Prostate gland (tissue), 2 donors: ENCODE measurements around the gene CST3. TPM values are rescaled to one million over a fixed set of nuclear protein-coding genes. Genes with fewer than 3 reads are reported as not detected.

Experiments used
- DNase-seq: peaks from one replicate; pipeline ENCODE4 v3.0.0-alpha.2; 2019; ENCODE audit warnings: low spot score
- H3K27ac ChIP-seq, 2 donors: fragments of 200-600 bp; sonication (generic); 2 replicates each; pipeline ENCODE4 v1.5.1; 2017 to 2019
- H3K27me3 ChIP-seq: fragments of 200-600 bp; sonication (generic); replicated peaks from 2 replicates; pipeline ENCODE4 v1.5.1; 2019; ENCODE audit not compliant: insufficient read depth
- H3K36me3 ChIP-seq, 2 donors: fragments of 200-600 bp; sonication (generic); 1 replicate in 1 of 2; 2 replicates in 1 of 2; pipeline versions ENCODE4 v1.5.1 to v1.8.1; 2017 to 2019
- H3K4me1 ChIP-seq: fragments of 200-600 bp; sonication (generic); replicated peaks from 2 replicates; pipeline ENCODE4 v1.5.1; 2019
- H3K4me3 ChIP-seq, 2 donors: fragments of 200-600 bp; sonication (generic); 2 replicates each; pipeline ENCODE4 v1.5.1; 2017 to 2019
- H3K9me3 ChIP-seq: fragments of 200-600 bp; sonication (generic); 2 replicates; pipeline ENCODE4 v1.5.1; 2017
- POLR2A ChIP-seq: fragments of 450-650 bp; IDR thresholded peaks from one replicate; pipeline ENCODE4 v1.6.1; 2016; ENCODE audit warnings: antibody characterized with exemption, mild to moderate bottlenecking
- POLR2AphosphoS5 ChIP-seq: sonication (generic); formaldehyde crosslinking; IDR thresholded peaks from one replicate; pipeline ENCODE4 v1.6.1; 2017; ENCODE audit warnings: antibody characterized with exemption
- WGBS: methylation state at CpG from one replicate; pipeline ENCODE4 v1.1.5; 2018; 5-methylcytosine and 5-hydroxymethylcytosine counted together
- intact Hi-C: fragments of 100-400 bp; cut with DNase I; formaldehyde crosslinking; loops from one replicate; pipeline ENCODE4 v1.14.2; 2022
- total RNA-seq, 2 donors: library from RNA; depleted of rRNA; stranded (reverse); fragments of >200 nt; gene quantifications; one replicate each; pipeline ENCODE4 v1.1.0, GENCODE V29; 2016
- TF ChIP-seq, protein P1 (sequence below), 4 experiments: fragments of 200-600 bp in 2 of 4; fragments of 450-650 bp in 2 of 4; sonication (generic) in 2 of 4; IDR thresholded peaks; 1 replicate in 3 of 4; 2 replicates in 1 of 4; pipeline ENCODE4 v1.5.1; 2016 to 2019; ENCODE audit warnings: antibody characterized with exemption in 4 of 4, mild to moderate bottlenecking in 2 of 4, moderate library complexity in 2 of 4

CST3 gene
- total RNA-seq, 2 donors from 2014 or later: 1,170 to 3,384 TPM

DNA sequence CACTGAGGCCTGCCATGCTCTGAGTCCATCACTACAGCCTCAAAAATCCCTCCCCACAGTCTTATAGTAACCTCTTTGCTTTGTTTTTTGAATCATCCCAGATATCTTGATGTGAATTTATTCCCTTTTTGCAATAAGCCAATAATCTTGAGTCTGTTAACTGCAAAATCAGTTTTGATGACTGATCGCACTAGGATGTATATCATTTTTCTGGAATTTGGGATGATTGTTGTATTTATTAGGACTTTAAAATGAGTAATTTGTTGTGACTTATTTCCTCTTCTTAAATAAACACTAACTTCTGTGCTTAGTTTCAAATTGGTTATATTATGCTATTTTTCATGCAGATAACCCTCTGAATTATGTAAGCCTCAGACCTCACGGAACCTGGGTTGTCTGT, 45.5 kb upstream of the CST3 start:
- H3K27ac ChIP-seq: no peak overlapping the region
- H3K27me3 ChIP-seq: no peaks in the 10 kb centered on the region
- intact Hi-C loops: no loop called here
- no peak for DNase-seq
- WGBS: 96% methylated on average over 2 of the region's 2 CpGs
- H3K4me1 ChIP-seq: no peaks in the 10 kb centered on the region
- H3K4me3 ChIP-seq: no peak overlapping the region
- no peaks in the 10 kb centered on the region for H3K9me3 ChIP-seq
- TF ChIP-seq, protein P1, sequence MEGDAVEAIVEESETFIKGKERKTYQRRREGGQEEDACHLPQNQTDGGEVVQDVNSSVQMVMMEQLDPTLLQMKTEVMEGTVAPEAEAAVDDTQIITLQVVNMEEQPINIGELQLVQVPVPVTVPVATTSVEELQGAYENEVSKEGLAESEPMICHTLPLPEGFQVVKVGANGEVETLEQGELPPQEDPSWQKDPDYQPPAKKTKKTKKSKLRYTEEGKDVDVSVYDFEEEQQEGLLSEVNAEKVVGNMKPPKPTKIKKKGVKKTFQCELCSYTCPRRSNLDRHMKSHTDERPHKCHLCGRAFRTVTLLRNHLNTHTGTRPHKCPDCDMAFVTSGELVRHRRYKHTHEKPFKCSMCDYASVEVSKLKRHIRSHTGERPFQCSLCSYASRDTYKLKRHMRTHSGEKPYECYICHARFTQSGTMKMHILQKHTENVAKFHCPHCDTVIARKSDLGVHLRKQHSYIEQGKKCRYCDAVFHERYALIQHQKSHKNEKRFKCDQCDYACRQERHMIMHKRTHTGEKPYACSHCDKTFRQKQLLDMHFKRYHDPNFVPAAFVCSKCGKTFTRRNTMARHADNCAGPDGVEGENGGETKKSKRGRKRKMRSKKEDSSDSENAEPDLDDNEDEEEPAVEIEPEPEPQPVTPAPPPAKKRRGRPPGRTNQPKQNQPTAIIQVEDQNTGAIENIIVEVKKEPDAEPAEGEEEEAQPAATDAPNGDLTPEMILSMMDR (IDR thresholded peaks at IDR 0.05): no peak
- TF ChIP-seq POLR2A (no peak), POLR2AphosphoS5 (no peak)
- H3K36me3 ChIP-seq: no peaks in the 10 kb centered on the region

DNA sequence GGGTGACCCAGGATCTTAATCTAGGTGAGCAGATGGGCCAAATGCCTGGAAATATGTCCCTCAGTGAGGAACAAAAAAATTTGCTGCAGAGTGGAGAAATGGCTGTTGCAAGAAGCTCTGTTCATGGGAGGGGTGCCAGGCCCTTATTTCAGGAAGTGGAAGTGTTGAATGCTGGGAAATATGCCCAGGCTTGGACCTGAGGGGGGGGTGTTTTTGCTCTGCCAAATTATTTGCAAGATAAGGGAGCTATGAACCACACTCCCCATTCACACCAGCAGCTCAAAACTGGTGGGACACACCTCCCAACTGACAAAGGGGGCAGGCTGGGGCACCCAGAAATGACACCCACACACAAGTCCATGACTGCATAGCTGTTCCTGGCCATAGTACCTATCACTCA, 42.4 kb upstream of the CST3 start:
- H3K4me3 ChIP-seq: no peak overlapping the region
- H3K4me1 ChIP-seq: no peaks in the 10 kb centered on the region
- H3K36me3 ChIP-seq: no peaks in the 10 kb centered on the region
- TF ChIP-seq, protein P1 (IDR thresholded peaks at IDR 0.05): no peak
- no peak for TF ChIP-seq POLR2AphosphoS5
- TF ChIP-seq POLR2A: no peak
- intact Hi-C loops: no loop called here
- no peaks in the 10 kb centered on the region for H3K9me3 ChIP-seq
- no peaks in the 10 kb centered on the region for H3K27me3 ChIP-seq
- H3K27ac ChIP-seq: no peak overlapping the region
- no peak for DNase-seq

DNA sequence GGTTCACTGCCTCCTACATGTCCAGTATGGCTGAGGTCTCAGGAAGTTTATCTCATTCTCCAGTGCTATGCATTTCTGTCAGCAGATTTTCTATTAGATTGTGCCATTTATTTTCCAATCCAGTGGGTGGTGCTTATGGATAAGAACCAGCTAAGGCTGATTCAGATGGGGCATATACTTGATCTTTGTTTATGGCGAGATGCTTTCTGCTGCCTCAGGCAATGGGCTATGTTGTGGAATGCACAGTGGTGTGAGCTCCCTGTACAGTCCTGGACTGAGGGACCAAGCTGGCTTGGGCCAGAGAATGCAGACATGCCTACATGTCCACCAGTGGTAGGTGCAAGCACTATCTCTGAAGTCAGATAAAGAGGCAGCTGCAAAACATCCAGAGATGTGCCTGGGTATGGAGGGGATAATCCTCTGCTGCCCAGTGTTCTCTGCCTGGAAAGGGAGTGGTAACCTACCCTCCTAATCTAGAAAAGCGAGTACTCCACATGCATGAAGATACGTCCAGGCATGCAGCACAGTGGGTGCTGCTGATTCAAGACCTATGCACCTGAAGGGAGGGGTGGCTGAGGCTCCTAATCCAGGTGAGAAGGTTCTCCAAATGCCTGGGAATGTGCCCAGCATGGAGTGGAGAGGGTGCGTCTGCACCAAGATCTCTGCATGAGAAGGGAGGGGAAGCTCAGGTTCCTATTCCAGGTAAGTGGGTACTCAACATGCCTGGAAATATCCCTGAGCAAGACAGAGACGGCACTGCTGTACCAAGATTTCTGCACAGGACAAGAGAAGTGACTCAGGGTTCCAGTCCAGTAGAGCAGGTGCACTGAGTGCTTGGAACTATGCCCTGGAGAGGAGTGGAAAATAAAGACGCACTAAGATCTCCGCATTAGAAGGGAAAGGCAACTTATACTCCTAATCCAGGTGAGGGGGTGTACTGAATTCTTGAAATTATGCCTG, 41.7 kb upstream of the CST3 start:
- no peak for DNase-seq
- no peaks in the 10 kb centered on the region for H3K4me1 ChIP-seq
- WGBS: 89% methylated on average over 7 of the region's 7 CpGs
- H3K4me3 ChIP-seq: no peak overlapping the region
- no peaks in the 10 kb centered on the region for H3K36me3 ChIP-seq
- TF ChIP-seq POLR2AphosphoS5 (no peak), POLR2A (no peak)
- TF ChIP-seq, protein P1 (IDR thresholded peaks at IDR 0.05): no peak
- intact Hi-C loops: no loop called here
- H3K27ac ChIP-seq: no peak overlapping the region
- H3K9me3 ChIP-seq: no peaks in the 10 kb centered on the region
- H3K27me3 ChIP-seq: no peaks in the 10 kb centered on the region

DNA sequence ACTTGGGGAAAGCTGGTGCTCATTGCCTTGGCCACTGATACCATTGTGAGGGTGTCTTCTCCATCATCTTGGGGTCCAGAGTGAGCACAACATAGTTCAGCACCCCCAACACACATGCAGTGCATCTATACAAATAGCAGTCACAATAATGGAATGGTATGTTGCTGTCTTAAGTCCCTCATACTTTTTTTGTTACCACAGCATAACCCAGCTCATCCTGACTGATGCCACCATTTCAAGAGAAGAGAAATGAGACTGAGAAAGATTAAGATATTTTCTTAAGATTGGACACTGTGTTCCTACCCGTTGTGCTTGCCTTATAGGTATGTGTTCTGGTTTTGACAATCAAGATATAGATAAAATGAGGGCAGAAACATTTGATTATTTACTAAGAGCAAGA, 35.5 kb upstream of the CST3 start:
- Histone ChIP-seq H3K4me3 (no peak overlapping the region), H3K27ac (no peak overlapping the region), H3K36me3 (no peaks in the 10 kb centered on the region), H3K27me3 (no peaks in the 10 kb centered on the region), H3K9me3 (no peaks in the 10 kb centered on the region), H3K4me1 (no peaks in the 10 kb centered on the region)
- DNase-seq: no peak
- TF ChIP-seq POLR2AphosphoS5 (no peak), POLR2A (no peak)
- TF ChIP-seq, protein P1 (IDR thresholded peaks at IDR 0.05): no peak
- intact Hi-C loops: no loop called here
- WGBS: 32% methylated on average over 1 of the region's 1 CpG

DNA sequence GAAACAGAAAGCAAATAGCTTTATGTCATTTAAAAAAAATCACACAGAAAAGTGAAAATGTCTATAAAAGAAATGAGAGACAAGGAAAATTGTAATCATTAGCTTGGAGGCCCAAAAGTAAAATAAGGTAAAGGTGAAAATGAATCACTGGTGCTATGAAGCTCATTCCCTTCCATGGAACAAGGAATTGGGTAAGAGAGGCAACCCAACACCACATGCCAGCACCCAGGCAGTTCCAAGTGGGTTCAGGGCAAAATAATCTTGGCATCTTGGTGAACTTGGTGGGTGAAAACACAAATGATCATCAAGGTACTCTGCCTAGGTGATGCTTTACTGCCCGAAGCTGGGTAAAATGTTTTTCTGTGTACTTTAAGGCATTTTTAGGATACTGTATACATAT, 34.4 kb upstream of the CST3 start:
- Histone ChIP-seq H3K4me1 (no peaks in the 10 kb centered on the region), H3K4me3 (no peak overlapping the region), H3K27ac (no peak overlapping the region), H3K9me3 (no peaks in the 10 kb centered on the region), H3K36me3 (no peaks in the 10 kb centered on the region), H3K27me3 (no peaks in the 10 kb centered on the region)
- WGBS: 96% methylated on average over 1 of the region's 1 CpG
- TF ChIP-seq, protein P1 (IDR thresholded peaks at IDR 0.05): no peak
- intact Hi-C loops: no loop called here
- DNase-seq: no peak
